Naive B cell (primary cell): ENCODE data around the gene IPPK. TPM values are rescaled to one million over a fixed set of nuclear protein-coding genes. Genes with fewer than 3 reads are reported as not detected.

Experiments used
- ATAC-seq, 2 donors: fragments of 150-1000 bp; cut with Tn5 transposase; 2 replicates each; pipeline ENCODE4 v1.10.0; 2021; ENCODE audit warnings: low read depth in 2 of 2, mild to moderate bottlenecking in 2 of 2, moderate library complexity in 2 of 2
- DNase-seq: peaks from one replicate; pipeline ENCODE4 v3.0.0; 2022
- H3K27ac Mint-ChIP-seq, 6 donors: one replicate each; pipeline ENCODE4 v1.8.0; 2020 to 2022; ENCODE audit warnings: mild to moderate bottlenecking in 6 of 6, mixed read lengths in 6 of 6, moderate library complexity in 5 of 6, inconsistent platforms in 2 of 6
- H3K27me3 Mint-ChIP-seq, 3 donors: one replicate each; pipeline ENCODE4 v1.8.0; 2021 to 2022; ENCODE audit warnings: mixed read lengths in 3 of 3, mild to moderate bottlenecking in 1 of 3
- H3K36me3 Mint-ChIP-seq, 2 donors: one replicate each; pipeline ENCODE4 v1.8.0; 2020 to 2022; ENCODE audit warnings: mixed read lengths in 2 of 2, inconsistent platforms in 1 of 2, mild to moderate bottlenecking in 1 of 2
- H3K4me1 Mint-ChIP-seq, 3 donors: one replicate each; pipeline ENCODE4 v1.8.0; 2020 to 2022; ENCODE audit warnings: mixed read lengths in 3 of 3, inconsistent platforms in 1 of 3, mild to moderate bottlenecking in 1 of 3, moderate library complexity in 1 of 3
- H3K4me3 Mint-ChIP-seq, 8 donors: one replicate each; pipeline ENCODE4 v1.8.0; 2020 to 2022; ENCODE audit warnings: mild to moderate bottlenecking in 8 of 8, mixed read lengths in 8 of 8, moderate library complexity in 8 of 8, inconsistent platforms in 2 of 8
- H3K9me3 Mint-ChIP-seq, 7 donors: one replicate each; pipeline ENCODE4 v1.8.0; 2020 to 2022; ENCODE audit warnings: mixed read lengths in 7 of 7, mild to moderate bottlenecking in 5 of 7, inconsistent platforms in 2 of 7, moderate library complexity in 1 of 7
- polyA plus RNA-seq, 6 donors: library from polyadenylated mRNA; unstranded; fragments of 300-500 nt; fragmentation: Illumina TruSeq; gene quantifications; one replicate each; pipeline ENCODE4 v1.2.3, GENCODE V29; 2021; ENCODE audit warnings: low read depth in 6 of 6

IPPK gene
- polyA plus RNA-seq, 6 donors from 2014 or later: 4.1 to 12.8 (median 6.1) TPM

DNA sequence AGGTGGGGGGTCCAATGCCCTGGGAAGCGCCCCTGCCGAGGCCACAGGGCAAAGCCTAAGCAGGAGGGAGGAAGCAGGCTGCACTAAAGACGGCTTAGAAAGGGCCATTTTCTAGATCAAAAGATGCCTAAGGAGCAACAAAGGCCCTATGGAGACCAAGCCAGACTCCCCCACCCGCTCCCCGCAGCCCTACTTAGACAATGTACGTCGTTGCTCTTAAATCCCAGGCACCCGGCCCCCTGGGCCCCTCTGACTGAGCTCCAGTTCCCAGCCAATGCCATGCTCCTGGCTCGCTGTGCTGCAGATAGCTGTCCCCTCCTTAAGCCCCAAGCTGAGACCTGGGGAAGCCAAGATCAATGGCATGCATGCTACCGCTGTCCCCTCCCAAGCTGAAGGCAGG lies 10.3 kb downstream of the IPPK start:
- peaks cover 6 to 8% of the 10 kb centered on the region in 2 donors for H3K36me3 Mint-ChIP-seq
- no peaks in the 10 kb centered on the region for H3K27me3 Mint-ChIP-seq
- H3K4me3 Mint-ChIP-seq: no peak overlapping the region
- ATAC-seq (no peak), DNase-seq (no peak)
- H3K27ac Mint-ChIP-seq: peak overlapping the region in 1 of 6 donors; percentile 10
- H3K4me1 Mint-ChIP-seq: peaks cover 14 to 39% (median 38%) of the 10 kb centered on the region in 3 donors
- no peaks in the 10 kb centered on the region for H3K9me3 Mint-ChIP-seq

DNA sequence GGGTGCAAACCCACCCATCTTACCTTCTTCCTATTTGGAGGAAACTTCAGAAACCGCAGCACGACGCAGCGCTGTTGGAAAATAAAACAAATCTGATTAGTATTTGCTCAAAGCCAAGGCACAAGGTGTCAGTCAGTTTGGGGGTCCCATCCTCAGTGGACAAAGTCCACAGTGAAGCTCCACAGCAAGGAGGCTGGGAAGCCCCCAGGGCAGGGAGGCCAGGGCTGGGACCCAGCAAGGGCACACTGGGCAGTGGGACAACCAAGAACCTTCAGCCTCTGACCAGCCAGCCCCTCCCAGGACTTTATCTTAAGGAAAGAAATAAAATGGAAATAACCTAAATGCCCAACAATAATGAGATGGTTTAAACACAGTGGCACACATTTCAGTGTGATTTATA lies 11.3 kb downstream of the IPPK start:
- H3K4me3 Mint-ChIP-seq: no peak overlapping the region
- no peaks in the 10 kb centered on the region for H3K9me3 Mint-ChIP-seq
- peaks cover 6 to 8% of the 10 kb centered on the region in 2 donors for H3K36me3 Mint-ChIP-seq
- DNase-seq: no peak
- H3K27me3 Mint-ChIP-seq: no peaks in the 10 kb centered on the region
- ATAC-seq: no peak
- H3K4me1 Mint-ChIP-seq: peaks cover 18 to 46% (median 33%) of the 10 kb centered on the region in 3 donors
- H3K27ac Mint-ChIP-seq: no peak overlapping the region

DNA sequence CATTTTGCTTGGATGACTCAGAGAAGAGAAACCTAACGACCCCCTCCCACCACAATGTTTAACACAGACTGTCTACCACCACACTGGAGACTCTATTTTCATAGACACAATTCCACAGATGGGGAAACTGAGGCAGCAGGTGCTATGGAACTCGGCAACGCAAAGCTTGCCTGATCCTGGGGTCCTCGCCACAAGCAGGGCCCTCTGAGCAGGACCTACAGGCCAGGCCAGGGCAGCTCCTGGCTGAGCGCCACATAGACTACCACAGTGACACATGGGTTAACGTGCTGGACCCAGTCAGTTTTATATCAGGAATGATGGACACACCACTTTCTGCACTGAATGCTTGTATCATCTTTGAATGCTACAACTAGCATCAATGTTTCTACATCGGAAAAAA lies 11.8 kb downstream of the IPPK start:
- Mint-ChIP-seq H3K27ac (no peak overlapping the region), H3K4me1 (peaks cover 17 to 45% (median 28%) of the 10 kb centered on the region in 3 donors), H3K4me3 (no peak overlapping the region), H3K36me3 (peaks cover 6 to 8% of the 10 kb centered on the region in 2 donors), H3K9me3 (no peaks in the 10 kb centered on the region), H3K27me3 (no peaks in the 10 kb centered on the region)
- DNase-seq: no peak
- no peak for ATAC-seq

DNA sequence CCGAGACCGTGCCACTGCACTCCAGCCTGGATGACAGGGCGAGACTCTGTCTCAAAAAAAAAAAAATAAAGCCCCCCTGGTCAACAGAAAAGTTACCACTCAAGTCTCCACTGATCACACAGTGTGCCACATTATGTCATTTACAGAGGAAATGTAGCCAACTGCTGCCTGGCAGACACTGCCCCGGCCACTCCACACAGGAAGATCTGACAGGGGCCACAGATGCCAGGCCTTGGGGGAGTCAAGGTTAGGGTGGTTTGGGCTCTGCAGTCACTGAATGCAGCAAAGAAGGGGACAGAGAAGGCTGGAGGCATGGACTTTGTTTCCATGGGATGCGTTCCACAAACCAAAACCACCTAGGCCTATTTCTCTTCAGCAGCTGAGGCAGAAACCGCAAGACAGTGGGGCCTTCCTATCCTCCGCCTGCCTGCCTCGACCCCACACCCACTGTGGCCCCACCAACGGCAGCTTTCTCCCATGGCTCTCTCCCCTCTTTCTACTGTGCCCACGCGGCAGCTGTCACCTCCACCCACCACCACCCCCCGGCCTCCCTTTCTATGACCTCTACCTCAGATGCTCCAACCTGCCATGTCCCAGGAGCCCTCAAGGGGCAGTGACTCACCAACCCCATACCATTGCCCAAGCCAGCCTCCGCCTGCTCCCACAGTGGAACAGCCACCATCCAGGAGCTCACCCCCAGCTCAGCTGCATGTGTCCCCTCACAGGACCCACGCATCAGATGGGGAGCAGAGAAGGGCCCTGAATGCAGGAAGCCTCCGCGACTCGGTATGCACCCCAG lies 12.4 kb downstream of the IPPK start:
- no peak overlapping the region for H3K4me3 Mint-ChIP-seq
- no peaks in the 10 kb centered on the region for H3K27me3 Mint-ChIP-seq
- DNase-seq (no peak), ATAC-seq (no peak)
- H3K9me3 Mint-ChIP-seq: no peaks in the 10 kb centered on the region
- H3K4me1 Mint-ChIP-seq: peaks cover 17 to 39% (median 24%) of the 10 kb centered on the region in 3 donors
- peaks cover 6 to 8% of the 10 kb centered on the region in 2 donors for H3K36me3 Mint-ChIP-seq
- H3K27ac Mint-ChIP-seq: peak overlapping the region in 3 of 6 donors; percentile 27 to 93 (median 84)

DNA sequence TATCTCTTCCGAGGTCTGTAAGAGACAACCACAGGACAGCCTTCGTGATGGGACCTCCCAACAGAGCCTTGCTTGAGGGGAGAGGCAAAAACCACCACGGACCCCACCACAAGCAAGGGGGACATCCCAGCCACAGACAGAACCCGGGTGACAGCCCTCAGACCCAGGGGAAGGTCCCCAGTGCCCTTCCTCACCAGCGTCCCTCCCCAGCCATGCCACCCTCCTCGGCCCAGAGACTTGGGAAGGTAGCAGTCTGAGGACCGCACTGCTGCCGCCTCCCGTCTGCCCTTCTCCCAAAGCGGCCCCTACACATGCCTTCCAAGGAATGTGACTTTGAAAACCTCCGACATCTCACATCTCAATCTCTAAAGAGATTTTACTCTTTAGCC lies 13.4 kb downstream of the IPPK start:
- no peak for ATAC-seq

DNA sequence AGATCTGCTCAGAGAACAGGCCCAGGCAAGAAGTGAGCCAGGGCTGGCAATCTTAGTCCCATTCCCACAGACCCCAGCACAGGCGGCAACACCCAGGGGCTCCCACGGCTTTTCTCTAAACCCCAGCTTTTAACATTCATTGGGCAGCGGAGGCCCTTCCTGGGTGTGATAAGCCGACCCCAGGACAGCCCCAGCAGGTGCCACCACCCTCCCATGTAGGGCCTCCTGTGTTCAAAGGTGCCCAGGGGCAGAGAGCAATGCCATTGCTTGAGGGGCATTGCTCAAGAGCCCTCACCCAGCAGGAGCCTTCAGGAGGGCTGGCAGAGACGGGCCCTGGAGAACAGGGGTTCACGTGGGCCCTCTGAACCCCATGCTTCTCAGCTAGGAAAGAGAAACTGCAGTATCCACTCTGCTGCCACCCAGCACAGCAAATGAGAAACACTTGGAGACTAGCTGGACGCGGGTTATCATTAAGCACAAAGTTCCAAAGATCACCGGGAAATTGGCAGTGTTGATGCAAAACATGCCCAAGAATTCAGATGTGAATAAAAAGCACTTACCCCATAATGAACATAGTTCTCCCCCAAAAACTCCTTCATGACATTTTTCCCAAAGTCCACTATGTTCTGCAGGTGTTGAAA lies 13.9 kb downstream of the IPPK start:
- H3K9me3 Mint-ChIP-seq: no peaks in the 10 kb centered on the region
- peaks cover 6 to 8% of the 10 kb centered on the region in 2 donors for H3K36me3 Mint-ChIP-seq
- DNase-seq (no peak), ATAC-seq (no peak)
- H3K4me3 Mint-ChIP-seq: no peak overlapping the region
- H3K27me3 Mint-ChIP-seq: no peaks in the 10 kb centered on the region
- H3K4me1 Mint-ChIP-seq: peaks cover 11 to 27% (median 15%) of the 10 kb centered on the region in 3 donors
- peak overlapping the region in 2 of 6 donors; percentile 17 to 41 for H3K27ac Mint-ChIP-seq

More for the DNA sequence above, 13.4 kb downstream of the IPPK start:
- H3K36me3 Mint-ChIP-seq: peaks cover 6 to 8% of the 10 kb centered on the region in 2 donors
- no peak overlapping the region for H3K4me3 Mint-ChIP-seq
- H3K9me3 Mint-ChIP-seq: no peaks in the 10 kb centered on the region
- H3K27me3 Mint-ChIP-seq: no peaks in the 10 kb centered on the region
- H3K4me1 Mint-ChIP-seq: peaks cover 13 to 31% (median 20%) of the 10 kb centered on the region in 3 donors
- peak overlapping the region in 1 of 6 donors; percentile 41 for H3K27ac Mint-ChIP-seq
- DNase-seq: no peak

DNA sequence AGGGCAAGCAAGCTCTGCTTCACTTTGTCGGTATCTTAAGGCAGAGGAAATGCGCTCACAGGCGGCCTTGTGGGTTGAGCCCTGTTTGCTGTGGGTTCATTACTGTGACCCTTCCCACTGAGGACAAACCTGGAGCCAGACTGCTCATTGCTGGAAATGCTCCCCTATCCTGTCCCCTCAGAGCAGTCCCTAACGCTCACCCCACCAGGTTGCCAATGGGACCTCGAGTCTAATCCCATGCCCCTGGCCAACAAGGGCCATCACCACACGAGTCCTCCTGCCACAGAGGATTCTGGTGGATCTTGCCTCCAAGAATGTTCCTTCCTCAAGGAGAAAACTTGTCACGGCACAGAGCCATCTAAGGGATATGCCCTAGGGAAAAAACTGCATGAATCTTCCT lies 14.6 kb downstream of the IPPK start:
- H3K36me3 Mint-ChIP-seq: peaks cover 6 to 8% of the 10 kb centered on the region in 2 donors
- peak overlapping the region in 2 of 6 donors; percentile 17 to 88 for H3K27ac Mint-ChIP-seq
- H3K4me3 Mint-ChIP-seq: peak overlapping the region in 1 of 8 donors; percentile 25
- ATAC-seq: no peak
- H3K9me3 Mint-ChIP-seq: no peaks in the 10 kb centered on the region
- no peaks in the 10 kb centered on the region for H3K27me3 Mint-ChIP-seq
- H3K4me1 Mint-ChIP-seq: peaks cover 11 to 22% (median 12%) of the 10 kb centered on the region in 3 donors
- no peak for DNase-seq

DNA sequence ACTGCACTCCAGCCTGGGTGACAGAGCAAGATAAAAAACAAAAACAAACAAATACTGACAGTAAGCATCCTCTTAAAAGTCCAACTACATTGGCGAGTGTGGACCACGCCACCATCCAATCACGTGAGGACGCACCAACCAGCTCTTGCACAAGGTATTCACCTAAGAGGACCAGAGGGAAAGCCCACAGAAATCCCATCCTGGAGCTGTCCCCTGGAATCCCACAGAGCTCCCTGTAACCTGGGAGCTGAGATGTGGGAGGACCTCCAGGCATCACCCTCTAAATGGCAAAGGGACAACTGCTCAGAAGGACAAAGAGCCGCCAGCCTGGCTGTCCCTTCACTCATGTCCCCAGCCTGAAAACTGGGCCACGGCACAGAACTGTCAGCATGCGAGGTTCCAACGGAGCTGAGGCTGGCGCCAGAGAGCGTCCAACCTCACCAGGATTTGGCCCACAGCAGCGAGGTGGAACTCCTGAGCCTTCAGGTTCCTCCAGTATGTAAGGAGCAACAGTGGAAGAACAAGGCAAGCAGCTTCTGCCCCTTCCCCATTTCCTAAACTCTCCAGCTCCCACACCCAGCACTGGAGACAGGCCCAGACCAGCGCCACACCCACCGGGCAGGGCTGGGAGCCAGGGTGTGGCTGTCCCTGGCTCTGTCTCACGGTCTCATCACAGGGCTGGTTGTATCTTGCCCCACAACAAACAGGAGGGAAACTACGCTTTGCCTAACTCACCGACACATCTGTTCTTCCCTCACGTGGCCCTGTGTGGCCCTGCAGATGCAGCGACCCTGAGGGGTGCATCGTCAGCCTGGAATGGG lies 15.2 kb downstream of the IPPK start:
- Mint-ChIP-seq H3K36me3 (peaks cover 6 to 8% of the 10 kb centered on the region in 2 donors), H3K27me3 (no peaks in the 10 kb centered on the region), H3K4me1 (peaks cover 11 to 21% (median 12%) of the 10 kb centered on the region in 3 donors), H3K4me3 (peak overlapping the region in 1 of 8 donors; percentile 25), H3K9me3 (no peaks in the 10 kb centered on the region), H3K27ac (no peak overlapping the region)
- DNase-seq: no peak
- ATAC-seq: no peak

DNA sequence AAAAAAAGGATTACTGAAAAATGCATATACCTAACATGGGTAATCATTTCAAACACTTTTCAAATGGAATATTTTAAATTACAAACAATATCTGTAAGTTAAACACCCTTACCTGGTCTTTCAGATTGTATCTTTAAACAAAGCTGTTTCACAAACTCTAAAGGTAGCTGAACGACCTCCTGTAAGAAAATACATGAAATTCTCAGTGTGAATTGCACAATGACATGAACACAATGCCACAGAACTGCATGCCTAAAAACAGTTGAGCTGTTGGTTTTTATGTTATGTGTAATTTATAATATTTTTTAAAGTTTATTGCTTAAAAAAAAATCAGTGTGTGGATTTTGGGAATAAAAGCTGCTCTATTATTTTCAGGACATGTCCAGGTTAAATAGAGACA lies 17.5 kb downstream of the IPPK start:
- Mint-ChIP-seq H3K27ac (peak overlapping the region in 1 of 6 donors; percentile 53), H3K4me3 (peak overlapping the region in 1 of 8 donors; percentile 10)

DNA sequence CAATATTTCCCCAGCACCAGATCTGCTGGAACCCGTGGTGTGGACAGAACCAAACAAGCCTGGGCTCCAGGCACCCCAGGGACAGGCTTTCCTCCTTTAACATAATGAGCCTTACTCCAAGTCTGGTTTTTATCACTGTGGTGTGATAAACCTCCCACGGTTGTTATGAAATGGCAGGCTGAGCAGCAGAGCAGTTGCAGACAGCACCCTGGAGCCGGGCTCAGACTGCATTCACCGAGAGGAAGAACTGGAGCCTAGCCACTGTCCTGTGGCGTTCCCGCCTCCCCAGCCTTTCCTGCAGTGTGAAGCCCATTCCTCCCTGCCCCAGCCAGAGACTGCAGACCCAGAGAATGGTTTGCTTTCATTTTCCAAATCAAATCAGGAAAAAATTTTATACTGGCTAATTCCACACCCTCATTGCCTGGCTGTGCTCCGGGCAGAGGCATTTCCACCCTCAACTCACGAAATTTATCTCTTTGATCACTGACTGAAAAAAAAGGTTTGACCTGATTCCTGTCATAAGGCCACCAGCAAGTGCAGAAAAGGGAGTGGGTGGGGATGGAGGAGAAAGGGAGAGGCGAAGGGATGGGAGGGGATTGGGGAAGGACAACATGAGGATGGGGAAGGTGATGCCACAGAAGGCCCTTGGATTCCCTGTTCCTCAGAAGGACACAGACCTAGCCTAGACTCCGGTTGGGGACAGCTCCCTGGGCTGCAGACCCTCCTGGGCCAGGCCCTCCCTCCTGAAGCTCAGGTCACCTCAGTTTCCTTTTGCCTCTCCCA lies 18.9 kb downstream of the IPPK start:
- ATAC-seq (no peak), DNase-seq (no peak)
- Mint-ChIP-seq H3K4me3 (peak overlapping the region in 1 of 8 donors; percentile 18), H3K9me3 (peaks cover 0 to 9% (median 3%) of the 10 kb centered on the region in 7 donors), H3K27ac (peak overlapping the region in 1 of 6 donors; percentile 56), H3K36me3 (peaks cover 23 to 36% of the 10 kb centered on the region in 2 donors), H3K27me3 (no peaks in the 10 kb centered on the region), H3K4me1 (peaks cover 11 to 17% (median 12%) of the 10 kb centered on the region in 3 donors)

More for the DNA sequence above, 17.5 kb downstream of the IPPK start:
- Mint-ChIP-seq H3K27me3 (no peaks in the 10 kb centered on the region), H3K4me1 (peaks cover 11 to 19% (median 12%) of the 10 kb centered on the region in 3 donors), H3K36me3 (peaks cover 16 to 22% of the 10 kb centered on the region in 2 donors), H3K9me3 (no peaks in the 10 kb centered on the region)
- ATAC-seq (no peak), DNase-seq (no peak)

DNA sequence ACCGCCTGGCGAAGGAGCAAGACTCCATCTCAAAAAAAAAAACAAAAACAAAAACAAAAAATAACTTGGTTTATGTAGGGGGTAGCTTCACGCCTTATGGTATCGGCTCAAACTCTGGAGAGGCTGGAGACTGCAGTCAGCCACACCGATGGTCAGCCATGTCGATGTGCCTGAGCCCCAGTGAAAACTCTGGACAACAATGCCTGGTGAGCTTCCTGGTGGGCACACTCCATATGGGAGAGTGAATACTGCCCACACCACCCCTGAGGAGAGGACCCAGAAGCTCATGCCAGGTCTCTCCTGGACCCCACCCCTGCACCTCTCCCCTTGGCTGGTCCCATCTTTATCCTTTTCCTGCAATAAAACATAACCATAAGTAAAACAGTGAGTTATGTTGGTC lies 19.6 kb downstream of the IPPK start:
- Mint-ChIP-seq H3K36me3 (peaks cover 30 to 39% of the 10 kb centered on the region in 2 donors), H3K27ac (peak overlapping the region in 1 of 6 donors; percentile 57), H3K4me1 (peaks cover 6 to 11% (median 9%) of the 10 kb centered on the region in 3 donors), H3K9me3 (peaks cover 0 to 13% (median 8%) of the 10 kb centered on the region in 7 donors), H3K4me3 (peak overlapping the region in 1 of 8 donors; percentile 1), H3K27me3 (no peaks in the 10 kb centered on the region)
- DNase-seq: no peak
- ATAC-seq: no peak

DNA sequence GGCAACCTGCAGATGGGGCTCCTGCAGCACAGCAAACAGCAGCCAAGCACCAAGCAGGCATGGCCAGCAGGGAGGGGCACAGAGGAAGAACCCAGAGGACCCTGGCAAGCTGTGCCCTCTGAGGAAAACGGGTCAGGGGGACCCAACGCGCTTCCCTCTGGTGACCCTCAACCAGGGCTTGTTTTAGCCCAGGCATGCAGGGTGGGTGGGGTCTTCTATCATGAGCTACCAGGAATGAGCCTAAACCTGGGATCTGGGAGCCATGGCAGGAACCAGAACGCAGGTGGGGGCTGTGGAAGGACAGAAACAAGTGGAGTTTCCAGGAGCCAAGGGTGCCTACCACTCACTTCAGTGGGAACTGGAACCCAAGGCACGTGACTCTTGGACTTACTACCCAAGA lies 20.9 kb downstream of the IPPK start:
- no peak for ATAC-seq
- H3K4me3 Mint-ChIP-seq: no peak overlapping the region
- no peak for DNase-seq
- H3K36me3 Mint-ChIP-seq: peaks cover 43 to 49% of the 10 kb centered on the region in 2 donors
- H3K27me3 Mint-ChIP-seq: no peaks in the 10 kb centered on the region
- peaks cover 0 to 2% (median 1%) of the 10 kb centered on the region in 3 donors for H3K4me1 Mint-ChIP-seq
- H3K27ac Mint-ChIP-seq: peak overlapping the region in 1 of 6 donors; percentile 65
- peaks cover 0 to 17% (median 16%) of the 10 kb centered on the region in 7 donors for H3K9me3 Mint-ChIP-seq
